Head of caudate nucleus (tissue), 42 donors: ENCODE measurements around the gene GRPEL1.
A peak's percentile ranks its signal among the peaks of the same experiment; 100 is the strongest.

Source experiments
- DNase-seq, 42 donors: peaks; one replicate each; pipeline versions ENCODE4 v3.0.0 to v3.0.0-alpha.2; 2020 to 2021; ENCODE audit warnings: mixed read lengths in 7 of 42
- intact Hi-C: fragments of 100-400 bp; cut with DNase I; formaldehyde crosslinking; loops from one replicate; pipeline ENCODE4 v1.15.0; 2022

The GRPEL1 gene

DNA sequence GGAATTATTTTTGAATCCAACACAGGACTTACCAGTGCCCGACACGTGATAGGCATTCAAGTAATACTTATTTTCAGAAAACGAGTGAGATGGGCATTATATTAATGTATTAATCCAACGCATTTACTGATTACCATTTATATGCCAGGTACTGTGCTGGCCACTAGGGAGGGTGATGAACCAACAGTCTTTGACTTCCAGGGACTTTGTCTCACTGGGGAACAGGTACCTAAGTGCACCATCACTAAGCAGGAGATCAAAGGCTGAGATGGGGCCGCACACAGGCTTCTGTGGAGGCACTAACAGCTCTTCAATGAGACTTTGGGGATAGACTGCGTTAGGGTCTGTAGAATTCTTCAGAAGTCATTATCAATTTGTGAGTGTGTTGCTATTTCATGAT is 30.4 kb downstream of the GRPEL1 start:
- intact Hi-C loops = no loop called here
- no peak for DNase-seq

DNA sequence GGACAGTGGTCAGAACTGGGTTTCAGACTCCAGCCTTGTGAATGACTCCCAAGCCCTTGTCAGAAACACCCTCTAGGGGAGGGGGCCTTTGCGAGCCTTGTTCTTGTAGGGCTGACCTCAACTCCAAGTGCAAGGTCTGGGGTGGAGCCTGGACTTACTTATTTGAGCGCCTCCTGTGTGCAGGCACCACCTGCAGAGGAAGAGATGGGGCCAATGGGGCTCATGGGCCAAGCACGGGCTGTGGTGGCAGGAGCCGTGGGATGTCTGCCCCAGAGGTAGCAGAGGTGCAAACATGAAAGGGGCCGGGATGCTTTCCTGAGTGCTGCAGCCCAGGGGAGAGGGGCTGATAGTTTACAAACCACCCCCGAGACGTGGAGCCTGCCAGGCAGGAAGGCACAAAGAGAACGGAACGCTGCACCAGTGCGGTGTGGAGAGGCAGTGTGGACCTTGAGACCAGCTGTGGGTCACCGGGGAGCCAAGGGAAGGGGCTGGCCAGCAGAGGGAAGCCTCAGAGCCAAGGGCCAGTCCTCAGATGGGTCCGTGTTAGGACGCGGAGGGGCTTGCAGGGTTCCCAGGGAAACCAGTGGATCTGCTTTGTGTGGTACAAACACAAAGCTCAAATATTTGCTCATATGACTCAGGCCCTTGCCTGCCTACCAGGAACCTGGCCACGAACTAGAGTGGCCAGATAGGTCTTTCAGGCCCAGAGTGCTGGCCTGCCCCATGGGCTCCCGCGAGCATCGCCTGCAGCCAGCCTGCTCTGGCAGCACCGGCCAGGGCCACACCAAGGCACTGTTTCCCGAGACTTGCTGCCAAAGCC is 33.4 kb downstream of the GRPEL1 start:
- DNase-seq = peak in 16 of 42 donors; percentile 3 to 67 (median 36)

DNA sequence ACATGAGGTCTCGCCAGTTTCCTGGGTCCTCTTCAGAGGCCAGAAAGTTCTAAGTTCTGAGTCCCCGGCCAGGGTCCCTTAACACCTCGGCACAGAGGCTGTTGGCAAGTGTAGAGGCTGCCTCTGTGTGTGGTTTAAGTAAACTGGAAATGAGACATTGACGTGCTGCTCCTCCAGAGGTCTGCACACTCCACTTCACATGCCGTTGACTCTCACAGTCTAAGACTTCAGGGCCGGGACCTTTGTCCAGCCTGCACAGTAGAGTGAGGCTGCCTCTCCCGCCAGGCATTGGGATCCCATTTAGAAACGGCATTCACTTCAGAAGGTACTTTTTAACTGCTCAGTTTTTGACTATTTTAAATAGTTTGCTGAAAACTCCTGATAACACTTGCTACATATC is 35.3 kb downstream of the GRPEL1 start:
- DNase-seq = no peak
- intact Hi-C loops = no loop called here

More for the DNA sequence above, 33.4 kb downstream of the GRPEL1 start:
- intact Hi-C loops = no loop called here

DNA sequence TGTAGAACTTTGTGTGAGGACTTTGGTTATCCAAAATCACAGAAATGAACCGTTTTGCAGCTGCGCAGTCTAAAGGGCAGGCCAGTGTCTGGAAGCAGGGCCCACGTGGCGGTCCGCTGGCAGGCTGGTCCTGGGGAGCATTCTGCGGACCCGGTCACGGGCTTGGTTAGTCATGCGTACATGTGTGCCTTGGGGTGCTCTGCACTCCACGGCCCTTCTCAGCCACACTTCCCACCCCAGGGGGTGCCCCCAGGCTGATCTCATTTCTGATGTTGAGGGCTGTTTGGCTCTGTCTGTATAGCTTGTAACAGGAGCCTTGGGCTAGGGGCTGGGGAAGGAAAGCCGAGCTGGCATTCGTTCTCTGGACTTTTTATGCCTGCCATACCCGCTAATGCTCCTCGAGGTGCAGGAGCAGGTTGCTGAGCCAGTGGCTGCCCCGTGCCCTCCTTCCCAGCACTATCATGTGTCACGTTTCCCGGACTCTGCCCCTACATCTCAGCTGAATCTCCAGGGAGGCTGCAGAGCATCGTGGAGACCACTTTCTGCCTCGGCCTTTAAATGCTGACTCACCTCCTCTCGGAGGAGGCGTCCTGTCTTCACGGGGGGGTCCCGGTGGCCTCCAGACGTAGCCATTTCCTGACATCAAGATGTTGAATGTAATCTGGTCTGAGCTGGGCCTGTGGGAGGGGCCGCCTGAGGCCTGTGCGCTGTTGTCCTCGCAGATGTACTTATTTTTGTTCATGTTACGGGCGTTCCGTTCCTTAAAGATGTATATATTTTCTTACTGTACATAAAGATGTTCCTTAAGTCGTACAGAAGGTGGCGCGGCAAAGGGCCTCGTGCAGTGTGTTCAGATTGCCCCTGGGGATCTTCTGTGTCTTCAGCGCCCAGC is 36.1 kb downstream of the GRPEL1 start:
- intact Hi-C loops = no loop called here
- no peak for DNase-seq

DNA sequence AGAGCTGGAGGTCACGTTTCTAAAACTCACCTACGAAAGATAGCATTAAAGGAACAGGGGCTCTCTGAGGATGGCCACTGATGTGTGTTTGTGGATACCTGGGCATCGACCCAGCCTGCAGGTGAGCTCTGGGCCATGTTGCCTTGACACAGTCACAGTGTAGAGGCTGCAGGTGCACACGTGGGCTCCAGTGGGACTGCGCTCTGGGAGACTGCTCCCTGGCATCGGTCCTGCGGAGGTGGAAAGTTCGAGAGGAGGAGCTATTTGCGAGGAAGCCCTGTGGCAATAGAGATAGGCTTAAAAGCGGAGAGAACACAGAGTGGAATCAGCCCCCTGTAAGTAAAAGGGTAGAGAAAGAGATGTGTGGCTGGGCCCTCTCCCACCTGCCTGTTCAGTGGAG is 37.0 kb downstream of the GRPEL1 start:
- intact Hi-C loops = no loop called here
- no peak for DNase-seq

- intact Hi-C loops = no loop called here
- no peak for DNase-seq
These were observed 37.9 kb downstream of the GRPEL1 start for GRCh38 chr4:7029921-7030320.

- peak in 1 of 42 donors; percentile 33 for DNase-seq
- intact Hi-C loops = no loop called here
These were observed 38.7 kb downstream of the GRPEL1 start for GRCh38 chr4:7029212-7029611.

GRCh38 chr4:7027913-7028312 is 40.0 kb downstream of the GRPEL1 start:
- DNase-seq = no peak
- intact Hi-C loops = no loop called here

- intact Hi-C loops = no loop called here
- DNase-seq = no peak
These were observed 40.6 kb downstream of the GRPEL1 start for GRCh38 chr4:7027284-7027683.

DNA sequence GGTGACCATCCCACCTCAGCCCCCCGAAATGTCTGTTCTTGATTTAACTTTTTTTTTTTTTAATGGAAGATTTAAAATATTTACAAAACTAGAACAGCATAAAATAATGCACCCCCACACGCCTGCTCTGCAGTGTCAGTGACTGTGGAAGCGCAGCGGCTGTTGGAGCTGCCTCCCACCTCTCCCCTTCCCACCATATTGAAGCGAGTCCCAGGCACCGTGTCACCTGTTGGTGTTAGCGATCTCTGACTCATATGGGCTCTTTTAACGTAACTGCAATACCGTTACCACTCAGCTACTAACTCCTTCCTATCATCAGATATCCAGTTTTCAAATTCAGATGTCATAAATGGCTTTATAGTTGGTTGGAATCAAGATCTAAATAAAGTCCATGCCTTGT is 41.8 kb downstream of the GRPEL1 start:
- intact Hi-C loops = no loop called here
- peak in 39 of 42 donors; percentile 26 to 89 (median 60) for DNase-seq

DNA sequence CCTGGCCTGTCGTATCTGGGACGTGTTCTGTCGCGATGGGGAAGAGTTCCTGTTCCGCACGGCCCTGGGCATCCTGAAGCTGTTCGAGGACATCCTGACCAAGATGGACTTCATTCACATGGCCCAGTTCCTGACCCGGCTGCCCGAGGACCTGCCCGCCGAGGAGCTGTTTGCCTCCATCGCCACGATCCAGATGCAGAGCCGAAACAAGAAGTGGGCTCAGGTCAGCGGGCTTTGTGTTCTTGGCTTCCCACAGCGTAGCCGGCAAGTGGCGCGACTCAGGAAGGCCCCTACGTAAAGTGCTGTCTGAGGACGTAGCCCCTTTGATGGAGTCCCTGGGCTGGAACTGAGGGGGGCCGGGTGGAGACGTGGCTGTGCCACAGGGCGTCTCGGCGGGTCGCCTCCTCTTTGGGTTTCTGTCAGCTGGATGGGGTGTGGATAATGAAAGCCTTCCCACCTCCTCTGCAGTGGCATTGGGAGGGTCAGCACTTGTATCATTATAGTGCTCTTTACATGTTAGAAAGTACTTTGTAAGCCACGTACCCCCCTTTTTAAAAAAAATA is 42.7 kb downstream of the GRPEL1 start:
- DNase-seq = no peak
- intact Hi-C loops = no loop called here

DNA sequence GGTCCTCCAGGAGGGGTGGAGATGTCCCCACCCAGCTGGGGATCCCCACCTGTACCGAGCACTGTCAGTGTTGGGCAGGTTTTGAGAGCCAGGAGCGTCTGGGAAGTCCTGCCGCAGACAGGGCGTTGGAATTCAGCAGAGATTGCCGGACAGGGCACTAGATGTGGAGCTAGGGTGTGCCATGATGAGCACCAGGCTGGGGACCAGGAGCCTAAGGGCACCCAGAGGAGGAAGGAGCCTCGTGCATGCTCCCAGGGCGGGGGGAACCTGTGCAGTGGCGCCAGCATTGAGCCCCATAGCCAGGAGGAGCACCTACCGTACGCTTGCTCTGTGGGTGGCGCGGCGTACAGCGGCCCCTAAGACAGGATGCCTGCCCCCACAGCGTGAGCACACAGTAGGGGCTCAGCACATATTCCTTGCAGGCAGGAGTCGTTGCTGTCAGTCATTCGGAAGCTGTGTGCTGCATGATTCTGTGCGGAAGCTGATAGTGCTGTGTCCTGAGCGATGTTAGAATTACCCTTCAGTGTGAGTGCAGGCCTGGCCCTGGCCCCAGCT is 43.5 kb downstream of the GRPEL1 start:
- DNase-seq = no peak
- intact Hi-C loops = no loop called here

- no peak for DNase-seq
- intact Hi-C loops = no loop called here
These were observed 44.0 kb downstream of the GRPEL1 start for GRCh38 chr4:7023901-7024300.

GRCh38 chr4:7023486-7023885 is 44.4 kb downstream of the GRPEL1 start:
- intact Hi-C loops = no loop called here
- peak in 10 of 42 donors; percentile 25 to 63 (median 38) for DNase-seq

DNA sequence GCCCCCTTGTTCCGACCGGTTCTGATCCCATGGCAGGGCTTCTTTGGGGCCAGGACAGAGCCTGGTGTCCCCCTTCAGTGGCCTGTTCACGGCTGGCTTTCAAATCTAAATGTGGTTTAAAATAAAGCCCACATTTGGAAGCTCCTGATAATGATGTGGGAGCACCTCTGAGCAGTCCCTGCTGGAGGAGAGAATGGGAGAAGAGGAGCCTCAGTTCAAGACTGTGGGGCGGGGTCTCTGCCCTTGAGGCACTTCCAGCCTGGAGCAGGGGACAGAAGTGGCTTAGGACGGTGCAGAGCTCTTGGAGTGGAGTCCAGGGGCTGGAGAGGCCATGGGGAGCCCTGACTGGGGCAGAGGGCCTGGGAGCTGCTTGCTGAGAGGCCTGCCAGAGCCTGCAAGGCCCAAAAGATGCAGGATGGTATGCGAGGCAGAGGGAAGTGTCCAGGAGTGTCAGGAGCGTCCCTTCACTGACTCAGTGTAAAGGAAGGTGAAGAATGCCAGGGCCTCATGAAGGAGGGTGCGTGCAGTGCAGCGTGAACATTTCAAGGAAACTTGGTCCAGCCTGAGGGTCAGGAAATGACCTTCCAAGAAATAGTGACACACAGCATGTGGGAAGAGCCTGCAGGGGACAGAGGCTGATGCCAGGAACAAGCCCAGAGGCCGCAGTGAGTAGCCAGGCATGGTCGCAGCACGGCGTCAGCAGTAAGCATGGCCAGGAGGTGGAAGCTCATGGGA is 45.8 kb downstream of the GRPEL1 start:
- intact Hi-C loops = no loop called here
- no peak for DNase-seq

DNA sequence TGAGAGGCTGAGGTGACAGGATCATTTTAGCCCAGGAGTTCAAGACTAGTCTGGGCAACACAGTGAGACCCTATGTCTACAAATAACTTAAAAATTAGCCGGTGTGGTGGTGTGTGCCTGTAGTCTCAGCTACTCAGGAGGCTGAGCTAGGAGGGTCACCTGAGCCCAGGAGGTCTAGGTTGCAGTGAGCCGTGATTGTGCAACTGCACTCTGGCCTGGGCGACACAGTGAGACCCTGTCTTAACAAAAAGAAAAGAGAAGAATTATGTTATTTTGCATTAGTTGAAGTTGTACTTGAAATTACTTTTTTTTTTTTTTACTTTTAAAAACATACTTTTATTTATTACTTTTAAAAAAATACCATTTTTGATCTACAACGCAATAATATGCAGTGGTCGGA is 46.5 kb downstream of the GRPEL1 start:
- intact Hi-C loops = no loop called here

GRCh38 chr4:7020856-7021255 is 47.0 kb downstream of the GRPEL1 start:
- intact Hi-C loops = no loop called here
- no peak for DNase-seq

More for the DNA sequence above, 46.5 kb downstream of the GRPEL1 start:
- no peak for DNase-seq

GRCh38 chr4:7020290-7020689 is 47.6 kb downstream of the GRPEL1 start:
- no peak for DNase-seq
- intact Hi-C loops = no loop called here

DNA sequence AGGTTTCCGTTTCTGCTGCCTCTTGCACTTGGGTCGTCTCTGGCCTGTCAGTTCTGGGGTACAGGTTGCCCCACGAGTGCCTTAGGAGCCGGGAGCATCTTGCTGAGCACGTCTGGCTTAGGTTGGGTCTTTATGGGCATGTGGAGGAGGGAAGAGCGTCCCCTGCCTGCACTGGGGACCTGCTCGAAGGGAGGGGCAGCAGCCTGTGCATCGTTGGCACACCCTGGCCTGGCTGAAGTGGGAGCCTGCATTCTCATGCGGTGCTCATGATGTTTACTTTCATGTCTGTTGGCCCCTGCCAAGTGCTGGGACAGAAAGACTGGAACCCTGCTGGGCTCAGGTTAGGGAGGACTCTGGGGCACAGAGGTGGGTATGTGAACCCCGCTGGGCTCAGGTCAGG is 48.5 kb downstream of the GRPEL1 start:
- intact Hi-C loops = no loop called here
- DNase-seq = no peak
